Measurements from ENCODE around the gene MME.

MME gene

GRCh38 chr3:155149494-155149893 is 69.4 kb downstream of the MME start:
- no peak for DNase-seq (ENCODE audit: low spot score)

DNA sequence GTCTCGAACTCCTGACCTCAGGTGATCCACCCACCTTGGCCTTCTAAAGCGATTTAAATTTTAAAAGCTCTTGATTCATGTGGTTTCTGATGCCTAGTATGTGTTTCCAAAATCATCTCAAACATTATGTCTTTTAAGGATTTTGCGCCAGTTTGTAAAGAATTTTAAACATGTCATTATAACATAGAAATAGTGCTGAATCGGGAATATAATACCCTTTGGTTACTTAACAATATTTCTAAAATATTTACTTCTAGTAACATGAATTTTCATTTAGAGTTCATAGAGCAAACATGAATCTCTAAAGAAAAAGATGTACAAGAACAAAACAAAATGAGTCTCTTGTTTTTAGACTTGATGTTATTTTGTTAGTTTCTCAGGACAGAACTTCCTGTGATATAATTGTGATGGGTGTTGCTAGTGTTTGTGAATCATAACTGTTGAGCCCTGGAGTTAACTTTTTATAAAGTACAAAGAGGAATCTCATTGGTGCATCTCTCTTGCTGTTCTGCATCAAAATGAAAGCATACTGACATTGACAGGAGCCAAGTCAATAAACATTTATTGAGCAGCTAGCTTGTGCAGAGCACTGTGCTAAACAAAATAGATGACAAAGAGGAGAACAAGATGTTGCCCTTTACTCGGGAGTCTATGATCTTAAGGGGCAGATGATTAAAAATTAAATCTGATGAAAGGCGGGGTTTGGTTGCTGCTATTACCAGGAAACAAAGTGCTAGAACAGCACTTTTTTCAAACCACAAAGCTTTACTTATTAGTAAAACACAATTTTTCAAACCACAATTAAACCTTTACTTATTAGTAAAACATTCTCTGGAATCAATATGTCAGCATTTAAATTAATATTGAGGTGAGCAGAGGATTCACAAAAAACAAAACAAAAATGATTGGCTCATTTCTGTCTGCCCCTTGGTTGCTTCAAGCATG is 73.4 kb downstream of the MME start:
- DNase-seq (ENCODE audit: low spot score), result no peak

GRCh38 chr3:155154255-155154654 is 74.1 kb downstream of the MME start:
- DNase-seq (ENCODE audit: low spot score), result peak; percentile 23

GRCh38 chr3:155158346-155159037 is 78.4 kb downstream of the MME start:
- no peak for DNase-seq (ENCODE audit: low spot score)

DNA sequence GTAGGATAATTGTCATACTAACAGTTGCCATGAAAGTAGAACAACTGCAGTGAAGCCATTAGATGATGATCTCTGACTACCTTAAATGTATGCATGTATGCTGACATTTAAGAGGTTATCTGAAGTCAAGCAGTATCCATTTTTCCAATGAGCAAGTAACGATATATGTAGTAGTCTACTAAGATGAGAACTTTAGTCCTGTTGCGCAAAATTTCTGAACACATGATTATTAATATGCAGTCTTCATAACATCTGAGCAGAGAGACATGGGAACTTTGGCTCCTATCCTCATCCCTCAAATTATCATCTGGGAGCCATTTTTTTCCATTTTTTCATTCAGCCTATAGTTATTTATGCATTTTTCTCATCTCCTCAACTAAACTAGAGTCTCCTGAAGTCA is 79.2 kb downstream of the MME start:
- DNase-seq (ENCODE audit: low spot score), result no peak

GRCh38 chr3:155161640-155162292 is 81.6 kb downstream of the MME start:
- DNase-seq (ENCODE audit: low spot score), result no peak

- DNase-seq (ENCODE audit: low spot score), result no peak
Measured at GRCh38 chr3:155164306-155164705, 84.2 kb downstream of the MME start.

GRCh38 chr3:155166441-155166840 is 86.3 kb downstream of the MME start:
- no peak for DNase-seq (ENCODE audit: low spot score)

- DNase-seq (ENCODE audit: low spot score), result no peak
Measured at GRCh38 chr3:155169197-155169596, 89.1 kb downstream of the MME start.

DNA sequence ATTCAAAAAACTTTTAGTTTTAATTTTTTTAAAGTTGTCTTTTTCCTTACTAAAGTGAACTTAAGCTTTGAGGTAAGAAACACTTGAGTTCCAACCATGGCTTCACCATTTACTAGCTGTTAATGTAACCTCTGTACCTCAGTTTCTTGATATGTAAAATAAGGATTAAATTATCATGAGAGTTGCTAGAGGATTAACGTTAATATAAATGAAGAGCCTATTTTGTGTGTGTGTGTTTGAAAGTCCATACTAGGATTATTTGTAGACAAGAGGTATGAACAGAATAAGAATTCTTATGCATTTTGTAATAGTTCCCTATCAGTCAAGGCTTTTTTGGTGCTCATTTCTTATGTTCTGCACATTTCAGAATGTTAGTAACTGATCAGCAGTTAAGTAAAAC is 93.7 kb downstream of the MME start:
- no peak for DNase-seq (ENCODE audit: low spot score)

DNA sequence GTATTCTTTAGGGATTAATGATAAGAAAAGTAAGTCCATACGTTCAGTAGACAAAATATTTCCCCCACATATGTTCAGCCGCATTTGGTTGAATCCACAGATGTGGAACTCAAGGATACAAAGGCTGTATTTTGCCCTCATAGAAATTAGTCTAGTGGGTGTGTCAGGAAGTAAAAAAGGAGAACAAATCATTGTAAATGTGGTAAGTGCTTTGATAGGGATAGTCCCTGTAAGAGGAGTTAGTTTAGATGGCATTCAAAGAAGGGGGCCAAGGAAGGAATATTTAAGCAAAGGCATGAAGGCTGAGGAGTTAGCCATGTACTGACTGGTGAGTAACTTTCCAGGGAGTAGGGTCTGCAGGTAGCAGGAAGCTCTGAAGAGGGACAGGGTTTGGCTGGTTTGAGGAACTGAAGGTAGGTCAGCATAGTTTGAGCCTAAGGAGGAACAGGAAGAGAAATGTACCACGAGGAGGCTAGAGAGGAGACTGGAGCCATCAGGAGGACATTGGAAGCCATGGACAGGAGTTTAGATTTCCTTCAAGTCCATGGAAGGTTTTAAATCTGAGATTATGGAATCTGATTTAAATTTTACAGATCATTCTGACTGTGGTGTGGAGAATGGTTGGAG is 98.8 kb downstream of the MME start:
- no peak for DNase-seq (ENCODE audit: low spot score)

- DNase-seq (ENCODE audit: low spot score), result no peak
Measured at GRCh38 chr3:155179437-155179827, 99.3 kb downstream of the MME start.

GRCh38 chr3:155179966-155180757 is 100.0 kb downstream of the MME start:
- no peak for DNase-seq (ENCODE audit: low spot score)

GRCh38 chr3:155182467-155182866 is 102.3 kb downstream of the MME start:
- no peak for DNase-seq (ENCODE audit: low spot score)

DNA sequence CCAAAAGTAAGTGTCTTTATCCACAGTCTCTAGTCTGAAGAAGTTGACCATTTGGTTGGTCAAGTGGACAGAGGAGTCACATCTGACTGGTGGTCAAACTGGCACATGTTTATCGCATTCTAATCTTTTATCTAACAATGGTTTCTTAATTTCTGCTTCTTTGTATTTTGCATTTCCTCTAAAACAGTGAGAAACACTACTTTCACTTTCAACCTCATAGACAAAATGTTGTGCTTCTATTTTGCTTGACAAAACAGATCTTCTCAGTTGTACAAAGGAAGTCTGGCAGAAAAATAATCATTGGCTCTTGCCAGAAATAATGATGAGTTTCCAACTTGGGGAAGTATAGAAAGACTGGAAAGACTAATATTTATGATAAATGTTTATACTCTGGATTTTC is 103.9 kb downstream of the MME start:
- DNase-seq (ENCODE audit: low spot score), result no peak

GRCh38 chr3:155185631-155186071 is 105.5 kb downstream of the MME start:
- DNase-seq (ENCODE audit: low spot score), result peak; percentile 71

DNA sequence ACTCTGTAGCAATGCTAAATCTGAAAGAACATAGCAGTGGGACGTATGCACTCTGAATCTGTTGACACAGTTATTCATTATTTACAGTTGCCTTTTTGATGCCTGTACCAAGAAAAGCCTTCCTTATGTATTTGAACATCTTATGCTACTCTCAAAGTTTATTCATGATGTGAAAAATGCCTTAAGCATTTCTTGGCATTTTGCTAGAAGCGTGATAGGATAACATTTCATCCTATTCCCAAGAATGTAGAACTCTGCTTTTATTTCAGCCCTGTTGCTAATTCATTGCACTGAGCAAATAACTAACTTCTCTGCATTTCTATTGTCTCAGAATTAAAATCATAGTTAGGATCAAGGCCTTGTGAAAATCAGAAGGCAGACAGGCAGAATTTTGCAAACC is 107.9 kb downstream of the MME start:
- no peak for DNase-seq (ENCODE audit: low spot score)

- no peak for DNase-seq (ENCODE audit: low spot score)
Measured at GRCh38 chr3:155189478-155189877, 109.4 kb downstream of the MME start.

DNA sequence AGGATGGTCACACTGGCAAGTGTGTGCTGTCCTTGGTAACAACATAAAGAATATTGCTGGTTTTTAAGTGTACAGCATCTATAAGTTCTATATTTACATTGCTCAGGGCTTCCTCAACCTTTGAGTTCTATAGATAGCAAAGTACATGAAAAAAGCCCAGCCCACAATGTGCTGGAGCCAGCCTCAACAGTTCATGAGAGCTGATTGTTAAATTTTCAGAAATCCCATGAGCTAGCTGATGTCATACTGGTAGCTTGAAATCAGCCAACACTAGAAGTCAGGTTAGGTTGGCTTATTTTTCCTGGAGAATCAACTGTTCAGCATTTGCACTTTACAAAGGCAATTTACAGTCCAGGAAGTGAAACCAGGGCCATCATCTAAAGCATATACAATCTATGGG is 110.6 kb downstream of the MME start:
- no peak for DNase-seq (ENCODE audit: low spot score)

DNA sequence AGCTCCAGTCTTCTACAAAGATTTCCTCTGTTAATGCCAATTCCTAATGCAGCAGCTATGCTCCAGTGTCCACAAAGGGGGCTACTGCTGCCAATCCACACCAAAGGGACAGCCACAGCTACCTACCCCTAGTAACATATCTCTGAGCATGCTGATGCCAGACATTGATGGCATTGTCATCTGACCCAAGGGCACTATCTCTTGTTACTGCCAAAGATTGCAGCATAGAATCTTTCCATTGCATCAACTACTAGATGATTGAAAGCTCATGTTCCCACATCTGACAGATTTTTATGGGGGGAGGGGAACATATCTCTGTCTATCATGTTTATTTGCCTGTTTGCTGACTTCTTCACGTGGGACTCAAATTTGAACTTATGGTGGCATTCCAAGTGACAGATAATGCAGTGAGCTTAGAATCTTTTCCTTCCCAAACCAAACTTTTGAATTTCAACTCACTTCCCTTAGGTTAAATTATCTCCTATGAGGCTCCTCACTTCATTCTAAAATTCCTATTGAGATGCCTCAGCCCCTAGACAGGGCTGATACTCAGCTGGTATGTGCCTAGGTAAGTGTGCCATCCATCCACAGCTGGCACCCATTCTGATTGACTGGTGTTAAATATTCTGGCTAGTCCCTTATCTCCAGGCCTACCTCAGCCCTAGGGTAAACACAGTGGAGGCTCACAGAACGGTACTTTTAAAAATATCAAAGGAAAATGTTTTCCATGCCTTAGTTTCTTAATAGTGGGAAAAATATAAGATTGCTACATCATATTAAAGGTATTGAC is 113.0 kb downstream of the MME start:
- no peak for DNase-seq (ENCODE audit: low spot score)

GRCh38 chr3:155193868-155194267 is 113.7 kb downstream of the MME start:
- no peak for DNase-seq (ENCODE audit: low spot score)

Data from GM03348 (cell line).